T-helper 2 cell treated with Interferon-gamma antibody and Interleukin-4, amounts not matched to agents 100 ng/mL and 5 ng/mL, for 36 hours (primary cell): ENCODE measurements around the gene RIPOR3. TPM values are rescaled to one million over a fixed set of nuclear protein-coding genes. Genes with fewer than 3 reads are reported as not detected.
"Not testable (repeated sequence)": the region's sequence is repeated elsewhere in the genome, so short reads cannot be mapped to it uniquely, and the experiment has no call there.

Experiments used
- intact Hi-C: fragments of 100-400 bp; cut with micrococcal nuclease; formaldehyde crosslinking; loops from one replicate; pipeline ENCODE4 v1.15.1; 2023
- total RNA-seq: library from RNA; stranded (reverse); gene quantifications from 2 replicates; pipeline ENCODE4 v1.2.3, GENCODE V29; 2022

The RIPOR3 gene
- total RNA-seq, 1 donor from 2014 or later = not detected

- intact Hi-C loops = loop anchor here (5.0 kb wide), 1 partner anchor 449 kb away; no protein-coding TSS in a partner anchor
Measured at GRCh38 chr20:50635676-50636600, 55.4 kb downstream of the RIPOR3 start.

GRCh38 chr20:50635014-50635557 lies 56.3 kb downstream of the RIPOR3 start:
- intact Hi-C loops = loop anchor here (5.0 kb wide), 1 partner anchor 448 kb away; no protein-coding TSS in a partner anchor

GRCh38 chr20:50634191-50634590 lies 57.2 kb downstream of the RIPOR3 start:
- intact Hi-C loops = no loop called here

- intact Hi-C loops = no loop called here
Measured at GRCh38 chr20:50633361-50633760, 58.0 kb downstream of the RIPOR3 start.

GRCh38 chr20:50632701-50633100 lies 58.6 kb downstream of the RIPOR3 start:
- intact Hi-C loops = no loop called here

GRCh38 chr20:50632236-50632635 lies 59.1 kb downstream of the RIPOR3 start:
- intact Hi-C loops = no loop called here

GRCh38 chr20:50630578-50631263 lies 60.6 kb downstream of the RIPOR3 start:
- intact Hi-C loops = no loop called here

- intact Hi-C loops = no loop called here
Measured at GRCh38 chr20:50629670-50630045, 61.7 kb downstream of the RIPOR3 start.

- intact Hi-C loops = no loop called here
Measured at GRCh38 chr20:50628853-50629669, 62.3 kb downstream of the RIPOR3 start.

- intact Hi-C loops = no loop called here
Measured at GRCh38 chr20:50628332-50628731, 63.0 kb downstream of the RIPOR3 start.

GRCh38 chr20:50627747-50628146 lies 63.6 kb downstream of the RIPOR3 start:
- intact Hi-C loops = no loop called here

GRCh38 chr20:50625986-50626677 lies 65.2 kb downstream of the RIPOR3 start:
- intact Hi-C loops = no loop called here

GRCh38 chr20:50624351-50625016 lies 66.9 kb downstream of the RIPOR3 start:
- intact Hi-C loops = no loop called here

- intact Hi-C loops = no loop called here
Measured at GRCh38 chr20:50621068-50621665, 70.2 kb downstream of the RIPOR3 start.

GRCh38 chr20:50620459-50620858 lies 70.9 kb downstream of the RIPOR3 start:
- intact Hi-C loops = not testable (repeated sequence)

- intact Hi-C loops = no loop called here
Measured at GRCh38 chr20:50618537-50618936, 72.8 kb downstream of the RIPOR3 start.

GRCh38 chr20:50617022-50617421 lies 74.3 kb downstream of the RIPOR3 start:
- intact Hi-C loops = no loop called here

- intact Hi-C loops = no loop called here
Measured at GRCh38 chr20:50615407-50615806, 75.9 kb downstream of the RIPOR3 start.

GRCh38 chr20:50613438-50614169 lies 77.7 kb downstream of the RIPOR3 start:
- intact Hi-C loops = no loop called here
